ENCODE measurements around the gene APBB2. TPM values are rescaled to one million over a fixed set of nuclear protein-coding genes. Genes with fewer than 3 reads are reported as not detected.

The APBB2 gene
- total and polyA plus RNA-seq, 4 donors, result 4.8 to 31.5 (median 11.2) TPM

GRCh38 chr4:41175794-41176193 is 38.5 kb downstream of the APBB2 start (continued):
- TF ChIP-seq CTCF (IDR thresholded peaks at IDR 0.05; ENCODE audit: low read depth, low read length, missing input control) (no peak), FOXA1 (IDR thresholded peaks at IDR 0.05) (no peak), TAF1 (conservative IDR thresholded peaks at IDR 0.05) (no peak), EGR1 (IDR thresholded peaks at IDR 0.05; ENCODE audit: low read depth in 2 of 2) (no peak)

- DNase-seq (ENCODE audit: low spot score), result no peak
- TF ChIP-seq JUND (IDR thresholded peaks at IDR 0.05) (no peak), EGR1 (IDR thresholded peaks at IDR 0.05; ENCODE audit: low read depth in 2 of 2) (no peak), REST (IDR thresholded peaks at IDR 0.05) (no peak), ZBTB33 (IDR thresholded peaks at IDR 0.05) (no peak), NR2F2 (IDR thresholded peaks at IDR 0.05) (no peak), FOXA1 (IDR thresholded peaks at IDR 0.05) (no peak), RAD21 (IDR thresholded peaks at IDR 0.05) (no peak), ATF3 (IDR thresholded peaks at IDR 0.05) (no peak), HNF4G (IDR thresholded peaks at IDR 0.05) (no peak), FOXA2 (IDR thresholded peaks at IDR 0.05) (no peak), CTCF (IDR thresholded peaks at IDR 0.05; ENCODE audit: low read depth, low read length, missing input control) (no peak), HNF4A (conservative IDR thresholded peaks at IDR 0.05) (no peak), YY1 (IDR thresholded peaks at IDR 0.05) (no peak)
- H3K9me3 ChIP-seq (ENCODE audit: control insufficient read depth in 4 of 4, low read length in 3 of 4), result no peaks in the 10 kb centered on the region
- H3K27ac ChIP-seq (ENCODE audit: low read depth in 1 of 2, low read length in 2 of 2), result no peak overlapping the region
- 96% methylated on average over 4 of the region's 4 CpGs for WGBS
- H3K27me3 ChIP-seq (ENCODE audit: control insufficient read depth in 4 of 4, insufficient read depth in 4 of 4, low read length in 3 of 4), result no peaks in the 10 kb centered on the region
- no peak overlapping the region for H3K9ac ChIP-seq (ENCODE audit: low read depth in 1 of 2, low read length in 2 of 2)
- no peak overlapping the region for H3K4me3 ChIP-seq (ENCODE audit: low read depth in 1 of 3, low read length in 3 of 3)
- H3K4me1 ChIP-seq (ENCODE audit: control insufficient read depth in 4 of 4, insufficient read depth in 4 of 4, low read length in 3 of 4), result peaks cover 2 to 11% (median 4%) of the 10 kb centered on the region in 4 donors
- H3K36me3 ChIP-seq (ENCODE audit: control insufficient read depth in 4 of 4, insufficient read depth in 3 of 4, low read depth in 1 of 4, low read length in 3 of 4), result no peaks in the 10 kb centered on the region
Observed at GRCh38 chr4:41174444-41174843, 39.9 kb downstream of the APBB2 start.

Data from liver (tissue), 9 donors.